Adipocyte (in vitro differentiated cells): ENCODE results near the gene SERPINB5.
"Not testable (repeated sequence)": the region's sequence is repeated elsewhere in the genome, so short reads cannot be mapped to it uniquely, and the experiment has no call there.

Experiments
- DNase-seq: peaks from one replicate; pipeline ENCODE4 v3.0.0-alpha.2; 2015; ENCODE audit warnings: low read depth
- H3K27me3 ChIP-seq: replicated peaks from 2 replicates; pipeline ENCODE4 v1.7.0; 2013; ENCODE audit warnings: mild to moderate bottlenecking, low read length, moderate library complexity; ENCODE audit not compliant: control insufficient read depth, insufficient read depth
- H3K36me3 ChIP-seq: 2 replicates; pipeline ENCODE4 v1.7.0; 2013; ENCODE audit warnings: low read length, mild to moderate bottlenecking, moderate library complexity; ENCODE audit not compliant: control insufficient read depth, insufficient read depth, severe bottlenecking
- H3K4me1 ChIP-seq: 2 replicates; pipeline ENCODE4 v1.7.0; 2013; ENCODE audit warnings: mild to moderate bottlenecking, low read length, moderate library complexity; ENCODE audit not compliant: control insufficient read depth, insufficient read depth
- H3K4me3 ChIP-seq: 2 replicates; pipeline ENCODE4 v1.7.0; 2013; ENCODE audit warnings: mild to moderate bottlenecking, low read length, moderate library complexity
- H3K9ac ChIP-seq: 2 replicates; pipeline ENCODE4 v1.7.0; 2013; ENCODE audit warnings: mild to moderate bottlenecking, low read length, moderate library complexity
- H3K9me3 ChIP-seq: 2 replicates; pipeline ENCODE4 v1.7.0; 2013; ENCODE audit warnings: mild to moderate bottlenecking, low read length, moderate library complexity; ENCODE audit not compliant: control insufficient read depth

Gene SERPINB5

GRCh38 chr18:63445037-63445436 lies 31.7 kb upstream of the SERPINB5 start:
- Histone ChIP-seq H3K27me3 (no peaks in the 10 kb centered on the region), H3K9me3 (no peaks in the 10 kb centered on the region), H3K4me3 (peak overlapping the region; percentile 1), H3K36me3 (no peaks in the 10 kb centered on the region), H3K9ac (no peak overlapping the region), H3K4me1 (peaks cover 29% of the 10 kb centered on the region)
- no peak for DNase-seq

- no peaks in the 10 kb centered on the region for H3K36me3 ChIP-seq
- no peak overlapping the region for H3K9ac ChIP-seq
These were observed 30.5 kb upstream of the SERPINB5 start for GRCh38 chr18:63446266-63446665.

GRCh38 chr18:63447066-63447465 lies 29.7 kb upstream of the SERPINB5 start:
- H3K4me1 ChIP-seq: peaks cover 18% of the 10 kb centered on the region

More at GRCh38 chr18:63446266-63446665, 30.5 kb upstream of the SERPINB5 start:
- Histone ChIP-seq H3K4me1 (peaks cover 18% of the 10 kb centered on the region), H3K27me3 (no peaks in the 10 kb centered on the region), H3K4me3 (no peak overlapping the region), H3K9me3 (no peaks in the 10 kb centered on the region)
- no peak for DNase-seq

GRCh38 chr18:63449426-63449825 lies 27.3 kb upstream of the SERPINB5 start:
- Histone ChIP-seq H3K9me3 (no peaks in the 10 kb centered on the region), H3K4me3 (no peak overlapping the region), H3K27me3 (no peaks in the 10 kb centered on the region), H3K4me1 (peaks cover 15% of the 10 kb centered on the region), H3K36me3 (no peaks in the 10 kb centered on the region), H3K9ac (no peak overlapping the region)
- DNase-seq: no peak

More at GRCh38 chr18:63447066-63447465, 29.7 kb upstream of the SERPINB5 start:
- DNase-seq: no peak
- H3K9me3 ChIP-seq: no peaks in the 10 kb centered on the region
- H3K27me3 ChIP-seq: no peaks in the 10 kb centered on the region
- H3K36me3 ChIP-seq: no peaks in the 10 kb centered on the region
- H3K4me3 ChIP-seq: no peak overlapping the region
- no peak overlapping the region for H3K9ac ChIP-seq

GRCh38 chr18:63451799-63452660 lies 24.7 kb upstream of the SERPINB5 start:
- Histone ChIP-seq H3K36me3 (no peaks in the 10 kb centered on the region), H3K9ac (no peak overlapping the region), H3K4me1 (peaks cover 5% of the 10 kb centered on the region), H3K4me3 (no peak overlapping the region), H3K9me3 (no peaks in the 10 kb centered on the region), H3K27me3 (no peaks in the 10 kb centered on the region)
- DNase-seq: no peak

- not testable (repeated sequence) for H3K36me3 ChIP-seq, H3K9me3 ChIP-seq, H3K27me3 ChIP-seq, H3K4me1 ChIP-seq, H3K9ac ChIP-seq, H3K4me3 ChIP-seq, DNase-seq
These were observed 24.0 kb upstream of the SERPINB5 start for GRCh38 chr18:63452751-63453150.

GRCh38 chr18:63454497-63454896 lies 22.3 kb upstream of the SERPINB5 start:
- H3K36me3 ChIP-seq: no peaks in the 10 kb centered on the region
- H3K4me1 ChIP-seq: peaks cover under 1% of the 10 kb centered on the region
- H3K4me3 ChIP-seq: no peak overlapping the region
- no peaks in the 10 kb centered on the region for H3K9me3 ChIP-seq
- H3K9ac ChIP-seq: no peak overlapping the region
- peak; percentile 73 for DNase-seq
- no peaks in the 10 kb centered on the region for H3K27me3 ChIP-seq

- no peak for DNase-seq
- Histone ChIP-seq H3K4me1 (no peaks in the 10 kb centered on the region), H3K36me3 (no peaks in the 10 kb centered on the region), H3K9me3 (no peaks in the 10 kb centered on the region), H3K9ac (no peak overlapping the region), H3K27me3 (no peaks in the 10 kb centered on the region), H3K4me3 (no peak overlapping the region)
These were observed 18.8 kb upstream of the SERPINB5 start for GRCh38 chr18:63457977-63458376.

- no peak for DNase-seq
- H3K4me3 ChIP-seq: no peak overlapping the region
- H3K9me3 ChIP-seq: no peaks in the 10 kb centered on the region
These were observed 16.3 kb upstream of the SERPINB5 start for GRCh38 chr18:63460414-63460813.

GRCh38 chr18:63464434-63464833 lies 12.3 kb upstream of the SERPINB5 start:
- Histone ChIP-seq H3K27me3 (peaks cover 9% of the 10 kb centered on the region), H3K36me3 (no peaks in the 10 kb centered on the region), H3K4me3 (no peak overlapping the region), H3K9me3 (no peaks in the 10 kb centered on the region), H3K9ac (no peak overlapping the region), H3K4me1 (no peaks in the 10 kb centered on the region)
- DNase-seq: no peak

More at GRCh38 chr18:63460414-63460813, 16.3 kb upstream of the SERPINB5 start:
- Histone ChIP-seq H3K36me3 (no peaks in the 10 kb centered on the region), H3K27me3 (peaks cover 9% of the 10 kb centered on the region), H3K4me1 (no peaks in the 10 kb centered on the region), H3K9ac (no peak overlapping the region)

- no peaks in the 10 kb centered on the region for H3K4me1 ChIP-seq
- H3K9ac ChIP-seq: no peak overlapping the region
- no peak for DNase-seq
- H3K27me3 ChIP-seq: peaks cover 9% of the 10 kb centered on the region
- no peak overlapping the region for H3K4me3 ChIP-seq
- no peaks in the 10 kb centered on the region for H3K9me3 ChIP-seq
- no peaks in the 10 kb centered on the region for H3K36me3 ChIP-seq
These were observed 11.7 kb upstream of the SERPINB5 start for GRCh38 chr18:63465059-63465458.
